ENCODE results near the gene FYN. TPM values are rescaled to one million over a fixed set of nuclear protein-coding genes. Genes with fewer than 3 reads are reported as not detected.
A peak's percentile ranks its signal among the peaks of the same experiment; 100 is the strongest.

Gene FYN
- total and polyA plus RNA-seq, 9 of the 15 experiments (the other 6 are each of a cell fraction or from before 2014, with no cell fraction given): 2.9 to 22.1 (median 11.4) TPM

- Histone ChIP-seq H3K9me3 (replicated peaks; ENCODE audit: control insufficient read depth, insufficient read depth, low read depth, low read length) (no peaks in the 10 kb centered on the region), H3K9me1 (ENCODE audit: control insufficient read depth, insufficient read depth, low read length) (no peaks in the 10 kb centered on the region), H3K36me3 (ENCODE audit: control insufficient read depth, insufficient read depth, low read length) (no peaks in the 10 kb centered on the region), H3K4me1 (replicated peaks in 1 of 2; ENCODE audit: control insufficient read depth in 2 of 2, insufficient read depth in 2 of 2, low read length in 2 of 2) (peaks cover 17 to 40% of the 10 kb centered on the region in 2 experiments; a peak in 4 of 5 replicates), H3K4me2 (ENCODE audit: insufficient read depth, low read length) (no peak overlapping the region), H3K9ac (ENCODE audit: insufficient read depth in 1 of 2, low read depth in 2 of 2, low read length in 2 of 2) (no peak overlapping the region), H3K4me3 (no peak overlapping the region), H4K20me1 (replicated peaks; ENCODE audit: control insufficient read depth, insufficient read depth, low read length) (peaks cover 6% of the 10 kb centered on the region; the same call in 1 of the 2 replicates), H3K79me2 (ENCODE audit: control insufficient read depth, insufficient read depth, low read length) (no peaks in the 10 kb centered on the region), H2AFZ (ENCODE audit: low read depth, low read length) (no peak overlapping the region), H3K27ac (ENCODE audit: extremely low read depth, low read depth, low read length) (no peak overlapping the region), H3K27me3 (ENCODE audit: control insufficient read depth in 2 of 2, insufficient read depth in 2 of 2, low read length in 2 of 2) (peaks cover 0 to 8% of the 10 kb centered on the region in 2 experiments; a peak in 1 of 5 replicates)
- POLR2A ChIA-PET: interaction anchor here (1.0 to 1.7 kb wide), 2 partner anchors 12 to 15 kb away, joined by 3 read pairs; no protein-coding TSS in a partner anchor
- 70% methylated on average over 8 of the region's 8 CpGs for WGBS (ENCODE audit: insufficient coverage, low coverage, missing lambda C conversion rate)
- ATAC-seq (no peak), DNase-seq (ENCODE audit: extremely low read depth in 1 of 4, low spot score in 3 of 4) (peak in 3 of 4 experiments; percentile 32 to 52 (median 44)), FAIRE-seq (peak; percentile 77)
- in situ Hi-C loops (cut with MboI) (no loop called here), intact Hi-C loops (cut with micrococcal nuclease) (no loop called here)
- peak; percentile 50; the same call in 1 of the 2 replicates for TF ChIP-seq HMBOX1 (IDR thresholded peaks at IDR 0.05)
- no peak for TF ChIP-seq NR2C2 (CRISPR knock-in tag; IDR thresholded peaks at IDR 0.05)
- peak; percentile 83 for TF ChIP-seq NR2C2 (tag; IDR thresholded peaks at IDR 0.05)
- TF ChIP-seq SNIP1 (IDR thresholded peaks at IDR 0.05; ENCODE audit: low read depth): no peak
- no peak for TF ChIP-seq ZNF23 (CRISPR knock-in tag; IDR thresholded peaks at IDR 0.05)
- TF ChIP-seq NR2C1 (IDR thresholded peaks at IDR 0.05): peak; percentile 83
- peak; percentile 89 for TF ChIP-seq NR2C1 (tag; IDR thresholded peaks at IDR 0.05)
- TF ChIP-seq, protein P1, sequence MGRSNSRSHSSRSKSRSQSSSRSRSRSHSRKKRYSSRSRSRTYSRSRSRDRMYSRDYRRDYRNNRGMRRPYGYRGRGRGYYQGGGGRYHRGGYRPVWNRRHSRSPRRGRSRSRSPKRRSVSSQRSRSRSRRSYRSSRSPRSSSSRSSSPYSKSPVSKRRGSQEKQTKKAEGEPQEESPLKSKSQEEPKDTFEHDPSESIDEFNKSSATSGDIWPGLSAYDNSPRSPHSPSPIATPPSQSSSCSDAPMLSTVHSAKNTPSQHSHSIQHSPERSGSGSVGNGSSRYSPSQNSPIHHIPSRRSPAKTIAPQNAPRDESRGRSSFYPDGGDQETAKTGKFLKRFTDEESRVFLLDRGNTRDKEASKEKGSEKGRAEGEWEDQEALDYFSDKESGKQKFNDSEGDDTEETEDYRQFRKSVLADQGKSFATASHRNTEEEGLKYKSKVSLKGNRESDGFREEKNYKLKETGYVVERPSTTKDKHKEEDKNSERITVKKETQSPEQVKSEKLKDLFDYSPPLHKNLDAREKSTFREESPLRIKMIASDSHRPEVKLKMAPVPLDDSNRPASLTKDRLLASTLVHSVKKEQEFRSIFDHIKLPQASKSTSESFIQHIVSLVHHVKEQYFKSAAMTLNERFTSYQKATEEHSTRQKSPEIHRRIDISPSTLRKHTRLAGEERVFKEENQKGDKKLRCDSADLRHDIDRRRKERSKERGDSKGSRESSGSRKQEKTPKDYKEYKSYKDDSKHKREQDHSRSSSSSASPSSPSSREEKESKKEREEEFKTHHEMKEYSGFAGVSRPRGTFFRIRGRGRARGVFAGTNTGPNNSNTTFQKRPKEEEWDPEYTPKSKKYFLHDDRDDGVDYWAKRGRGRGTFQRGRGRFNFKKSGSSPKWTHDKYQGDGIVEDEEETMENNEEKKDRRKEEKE (IDR thresholded peaks at IDR 0.05; ENCODE audit: borderline replicate concordance in 1 of 2, control insufficient read depth in 1 of 2, low read depth in 2 of 2, low read length in 1 of 2): no peak
- 0 out of 2 replicates have a peak, but pooled peaks have one; percentile 20 for TF ChIP-seq TFAP4 (CRISPR knock-in tag; IDR thresholded peaks at IDR 0.05; ENCODE audit: borderline replicate concordance)
- CTCF ChIA-PET (ENCODE audit: low intra/inter-chr PET ratio): no interaction called here
- BruUV-seq (replicated peaks): no TSS peak
Observed at GRCh38 chr6:111845441-111845871, 27.8 kb downstream of the FYN start.

Data from K562 (cell line).